H1 (cell line): ENCODE measurements around the gene THPO. TPM values are rescaled to one million over a fixed set of nuclear protein-coding genes. Genes with fewer than 3 reads are reported as not detected.

Experiments used
- BRCA1 ChIP-seq: IDR thresholded peaks from 2 replicates; pipeline ENCODE4 v1.6.1; 2012; ENCODE audit warnings: low read depth, low read length, improper control_type of control experiment
- CBX8 ChIP-seq: fragments of 300-800, 300-1000 bp; sonication (generic); IDR thresholded peaks from 2 replicates; pipeline ENCODE4 v1.7.1; 2016; ENCODE audit warnings: low read depth, low read length, borderline replicate concordance
- SP1 ChIP-seq: IDR thresholded peaks from 2 replicates; pipeline ENCODE4 v1.6.1; 2011; ENCODE audit warnings: low read depth, low read length
- polyA plus RNA-seq, 7 experiments: library from polyadenylated mRNA; depleted of rRNA in 3 of 7; stranded (reverse) in 5 of 7; unstranded in 2 of 7; fragments of >200 nt in 5 of 7; fragments of 200-250 nt in 2 of 7; gene quantifications; 1 replicate in 5 of 7; 2 replicates in 1 of 7; 4 replicates in 1 of 7; pipeline versions ENCODE4 v1.2.1 to v1.2.3, GENCODE V29; 2011 to 2013; ENCODE audit warnings: missing spikeins in 2 of 7, mixed read lengths in 2 of 7
- total RNA-seq: library from RNA; stranded (reverse); fragmentation: NEBNext Ultra II Directional; extraction: Animal tissue kit (Norgen Biotek cat#: 25700); gene quantifications from 2 replicates; pipeline ENCODE4 v1.2.1, GENCODE V29; 2021
- TF ChIP-seq, protein P1 (sequence below): IDR thresholded peaks from 2 replicates; pipeline ENCODE4 v1.6.1; 2011; ENCODE audit warnings: low read depth, mild to moderate bottlenecking, low read length; ENCODE audit not compliant: insufficient read depth

THPO gene
- total and polyA plus RNA-seq, 2 of the 8 experiments (the other 6 are each of a cell fraction or from before 2014, with no cell fraction given): 0.82 to 1.2 TPM

DNA sequence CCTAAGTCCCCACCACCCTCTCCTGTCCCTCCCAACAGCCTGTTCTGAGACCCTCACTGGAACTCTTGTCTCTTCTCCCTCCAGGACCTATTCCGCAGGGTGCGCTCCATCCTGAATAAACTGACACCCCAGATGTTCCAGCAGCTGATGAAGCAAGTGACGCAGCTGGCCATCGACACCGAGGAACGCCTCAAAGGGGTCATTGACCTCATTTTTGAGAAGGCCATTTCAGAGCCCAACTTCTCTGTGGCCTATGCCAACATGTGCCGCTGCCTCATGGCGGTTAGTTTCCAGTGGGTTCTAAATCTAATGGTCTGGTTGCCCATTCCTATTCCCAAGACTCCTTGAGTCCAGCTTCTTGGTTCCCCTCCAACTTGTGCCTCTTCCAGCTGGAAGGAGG is 54.3 kb downstream of the THPO start (continued):
- TF ChIP-seq CBX8 (no peak), BRCA1 (no peak), SP1 (no peak)
- TF ChIP-seq, protein P1, sequence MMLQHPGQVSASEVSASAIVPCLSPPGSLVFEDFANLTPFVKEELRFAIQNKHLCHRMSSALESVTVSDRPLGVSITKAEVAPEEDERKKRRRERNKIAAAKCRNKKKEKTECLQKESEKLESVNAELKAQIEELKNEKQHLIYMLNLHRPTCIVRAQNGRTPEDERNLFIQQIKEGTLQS: no peak
